Activated CD8-positive, alpha-beta memory T cell treated with anti-CD3 and anti-CD28 coated beads, Interleukin-2, amount 50 U/mL, for 24 hours (primary cell): ENCODE results near the gene HSD17B12.

ENCODE experiments used
- DNase-seq: peaks from one replicate; pipeline ENCODE4 v3.0.0-alpha.2; 2020; ENCODE audit errors: extremely low read depth

Gene HSD17B12

DNA sequence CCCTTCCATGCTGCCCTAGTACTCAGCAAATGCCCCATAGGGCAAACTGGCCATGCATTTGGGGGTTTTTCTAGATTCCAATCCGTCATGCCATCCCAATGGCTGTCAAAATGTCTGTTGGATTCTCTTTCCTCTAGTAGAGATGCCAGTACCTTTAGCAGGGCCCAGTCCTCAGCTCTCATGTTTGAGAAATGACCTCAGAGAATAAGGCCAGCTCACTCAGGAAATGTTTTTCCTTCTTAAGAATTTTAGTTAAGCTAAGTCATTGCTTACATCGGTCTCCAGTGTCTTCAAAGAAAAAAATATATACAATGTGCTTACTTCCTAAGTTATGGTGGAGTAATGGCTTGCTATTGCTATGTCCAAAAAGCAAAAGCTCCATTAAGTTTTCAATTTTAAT lies 186.0 kb downstream of the HSD17B12 start:
- DNase-seq, result no peak

DNA sequence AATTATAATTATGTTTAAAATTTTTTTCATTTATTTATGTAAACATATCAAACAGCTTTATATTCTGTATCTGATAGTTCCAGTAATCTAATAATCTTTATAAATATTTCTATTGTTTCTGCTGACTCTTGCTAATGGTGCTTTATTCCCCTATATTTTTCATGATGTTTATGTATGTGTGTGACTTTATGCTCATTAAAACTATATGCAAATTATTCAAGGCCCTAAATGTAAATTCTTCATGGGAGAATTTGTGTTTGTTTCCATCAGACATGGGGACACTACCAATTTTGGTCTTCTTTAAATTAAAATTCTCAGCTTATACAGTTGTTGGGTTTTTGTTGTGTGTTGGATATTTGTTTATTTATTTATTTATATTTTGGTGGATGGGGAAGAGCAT lies 186.4 kb downstream of the HSD17B12 start:
- no peak for DNase-seq

DNA sequence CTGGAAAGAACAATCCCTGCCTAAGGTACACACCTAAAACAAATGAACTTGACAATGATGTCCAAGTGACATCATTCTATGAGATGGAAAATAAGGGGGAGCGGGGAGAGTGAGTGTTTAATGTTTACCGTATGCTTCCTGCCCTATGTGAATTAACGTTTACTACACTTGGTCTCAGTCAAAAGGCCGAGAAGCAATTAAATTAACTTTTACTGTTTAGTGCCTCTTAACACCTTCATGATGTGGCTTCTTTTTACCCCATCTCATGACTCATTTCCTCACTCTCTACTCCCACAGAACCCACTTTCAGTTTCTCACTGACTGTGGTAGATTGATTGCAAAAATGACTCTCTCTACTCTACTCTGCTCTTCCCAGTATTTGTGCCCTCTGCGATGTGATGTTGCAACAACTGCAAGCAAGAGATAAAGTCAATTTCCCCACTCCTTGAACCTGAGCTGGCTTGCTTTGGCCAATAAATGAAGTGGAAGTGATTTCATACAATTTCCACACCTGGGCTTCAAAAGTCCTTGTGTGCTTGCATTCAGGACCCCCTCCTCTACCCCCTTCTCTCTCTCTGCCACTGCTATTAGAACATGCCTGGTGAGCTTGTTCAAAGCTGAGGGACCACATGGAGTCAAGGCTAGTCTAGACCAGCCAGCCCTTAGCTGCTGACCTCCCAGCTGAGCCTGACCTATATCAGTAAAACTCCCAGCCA lies 188.5 kb downstream of the HSD17B12 start:
- no peak for DNase-seq

DNA sequence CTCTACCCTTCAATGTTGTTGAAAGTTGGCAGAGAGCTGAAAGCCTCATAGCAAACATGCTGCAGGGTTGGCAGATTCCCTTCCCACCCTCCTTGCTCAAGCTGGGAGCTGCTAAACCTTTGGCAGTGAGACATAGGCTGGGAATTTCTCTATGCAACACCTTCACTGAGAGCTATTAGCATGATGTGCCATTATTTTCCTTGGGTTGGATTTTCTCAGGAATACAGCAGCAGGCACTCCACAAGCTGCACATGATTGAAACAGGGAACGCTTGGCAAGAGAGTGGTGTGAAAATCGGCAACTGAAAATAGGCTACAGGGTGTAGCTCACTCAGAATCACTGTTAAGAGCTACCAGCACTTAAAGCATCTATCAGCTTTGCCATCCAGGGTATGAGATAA lies 190.5 kb downstream of the HSD17B12 start:
- no peak for DNase-seq

DNA sequence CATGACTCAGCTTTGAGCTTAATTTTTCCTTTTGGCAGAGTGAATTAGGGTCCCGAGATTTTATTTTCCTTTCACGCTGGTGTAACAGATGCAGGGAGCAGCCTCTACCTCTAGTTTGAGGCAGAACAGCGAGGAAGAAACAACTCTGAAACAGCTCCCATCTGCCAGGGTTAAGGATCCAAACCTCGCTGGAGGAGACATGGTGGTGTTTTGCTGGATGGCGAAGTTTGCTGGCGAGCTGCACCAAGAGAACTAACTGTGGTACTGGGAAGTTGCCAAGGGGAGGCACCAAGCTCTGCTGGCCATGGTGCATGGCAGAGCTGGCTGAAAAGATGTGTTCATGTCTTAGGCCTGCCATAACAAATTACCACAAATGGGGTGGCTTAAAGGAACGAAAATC lies 192.5 kb downstream of the HSD17B12 start:
- no peak for DNase-seq

DNA sequence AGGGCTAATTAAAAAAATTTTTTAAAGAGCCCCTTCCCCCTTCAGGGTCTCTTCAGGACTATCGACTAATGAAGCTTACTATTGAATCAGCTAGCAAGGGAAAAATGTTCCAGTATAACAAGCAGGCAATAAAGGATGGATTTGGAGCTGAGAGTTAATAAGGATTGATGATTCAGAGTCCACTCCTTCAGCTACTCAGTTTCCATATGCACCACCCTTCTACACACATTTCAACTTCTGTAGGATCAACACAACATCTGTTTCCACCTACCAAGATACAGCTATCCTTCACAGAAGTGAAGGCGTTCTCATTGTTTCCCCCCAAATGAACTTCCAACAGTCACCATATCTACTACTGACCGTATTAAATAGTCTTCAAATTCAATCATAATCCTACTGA lies 193.5 kb downstream of the HSD17B12 start:
- no peak for DNase-seq

DNA sequence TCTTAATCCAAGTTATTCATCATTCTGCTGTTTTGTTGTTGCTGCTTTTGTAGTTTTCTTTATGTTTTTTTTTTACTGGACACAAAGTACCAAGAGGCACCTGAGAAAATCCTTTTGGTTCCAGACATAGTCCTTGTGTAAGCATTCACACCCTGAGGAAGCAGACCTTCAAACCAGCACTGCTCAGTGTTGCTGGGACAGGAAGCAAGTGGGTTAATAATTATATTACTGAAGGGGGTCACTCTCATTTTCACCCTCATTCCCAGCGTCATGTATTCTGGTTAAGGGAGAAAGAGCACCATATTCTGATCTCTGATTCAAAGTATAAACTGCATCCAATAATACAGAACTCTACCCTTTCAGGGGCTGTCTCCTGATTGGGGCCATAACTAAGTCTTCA lies 194.2 kb downstream of the HSD17B12 start:
- no peak for DNase-seq

DNA sequence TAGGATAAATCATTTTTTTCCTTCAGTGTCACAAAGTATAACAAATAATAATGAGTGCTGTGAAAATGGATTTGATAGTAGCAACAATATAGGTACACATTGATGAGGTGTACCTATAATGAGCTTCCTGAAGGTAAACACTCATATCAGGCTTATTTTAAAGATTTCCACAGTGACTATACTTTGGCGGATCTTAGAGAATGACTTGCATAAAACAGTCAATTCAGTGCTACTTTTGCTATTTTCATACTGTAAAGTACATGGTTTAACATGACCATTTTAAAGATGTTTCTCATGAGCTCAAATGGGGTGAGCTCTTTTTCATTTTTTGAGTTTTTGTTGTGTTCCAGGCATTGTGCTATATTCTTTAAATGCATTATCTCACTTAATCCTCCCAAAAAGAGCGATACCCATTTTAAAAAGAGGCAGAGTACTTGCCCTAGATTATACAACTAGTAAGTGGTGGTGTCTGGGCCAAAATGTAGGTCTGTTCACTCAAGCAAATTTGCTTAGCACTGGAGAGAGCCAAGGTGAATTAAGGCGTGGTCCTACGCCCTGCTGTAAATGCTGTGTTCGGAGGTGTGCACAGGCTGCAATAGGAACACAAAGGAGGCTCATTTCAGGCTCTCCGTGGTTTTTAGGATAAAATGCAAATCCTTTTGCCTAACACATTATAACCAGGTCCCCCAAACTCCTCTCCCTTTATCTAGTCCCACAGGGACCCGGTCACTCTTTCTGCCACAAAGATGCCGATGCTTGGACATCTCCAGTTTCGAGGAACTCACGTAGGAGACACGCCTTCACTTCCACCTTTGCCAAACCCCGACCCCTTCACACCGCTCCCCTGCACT lies 199.5 kb downstream of the HSD17B12 start:
- DNase-seq, result no peak

DNA sequence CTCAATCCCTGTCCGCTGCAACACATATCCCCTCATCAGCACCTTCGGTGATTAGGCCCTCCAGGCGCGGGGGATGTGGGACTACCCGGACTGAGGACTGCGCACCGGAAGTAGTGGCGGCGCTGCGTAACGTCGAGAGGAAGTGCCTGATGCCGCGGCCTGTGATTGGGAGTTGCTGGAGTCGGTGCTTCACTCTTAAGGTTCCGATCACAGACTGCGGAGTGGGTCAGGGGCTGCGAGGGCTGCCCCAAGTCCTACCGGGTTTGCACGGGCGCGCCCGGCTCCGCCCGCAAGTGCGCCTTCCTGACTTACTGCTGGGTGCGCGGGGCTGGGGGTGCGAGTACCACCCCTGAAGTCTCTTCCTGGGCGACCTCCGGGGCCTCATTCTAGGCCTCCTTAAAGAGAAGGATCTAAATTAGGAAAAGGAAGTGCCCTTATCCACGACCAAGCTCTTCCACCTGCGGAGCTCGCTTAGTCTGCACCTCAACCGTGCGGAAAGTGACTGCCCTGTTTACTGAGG lies 200.2 kb downstream of the HSD17B12 start, which contains the start of gene ALKBH3:
Gene ALKBH3 (plus strand): TSS at position 192 of the 520 bp plus-strand sequence. CDS start 1,822 bp downstream, outside the sequence.
- DNase-seq, result peak; percentile 82

DNA sequence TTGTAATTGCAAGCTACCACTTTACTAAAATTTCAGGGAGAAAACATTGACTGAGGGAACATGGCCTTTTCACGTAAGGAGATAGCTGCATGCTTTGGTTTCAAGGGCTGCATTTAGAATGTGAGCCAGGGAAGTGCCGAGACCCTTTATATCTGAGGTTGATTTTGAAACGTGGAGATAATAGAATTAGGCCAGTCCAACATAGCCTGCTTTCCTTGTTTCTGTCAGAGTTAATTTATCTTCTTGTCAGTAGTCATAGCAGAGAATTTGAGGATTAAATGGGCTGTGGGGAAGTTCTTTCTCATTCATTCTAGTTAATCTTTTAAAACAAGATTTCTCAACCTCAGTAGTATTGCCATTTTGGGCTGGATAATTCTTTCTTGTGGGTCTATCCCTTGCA lies 212.3 kb downstream of the HSD17B12 start:
- DNase-seq, result no peak

DNA sequence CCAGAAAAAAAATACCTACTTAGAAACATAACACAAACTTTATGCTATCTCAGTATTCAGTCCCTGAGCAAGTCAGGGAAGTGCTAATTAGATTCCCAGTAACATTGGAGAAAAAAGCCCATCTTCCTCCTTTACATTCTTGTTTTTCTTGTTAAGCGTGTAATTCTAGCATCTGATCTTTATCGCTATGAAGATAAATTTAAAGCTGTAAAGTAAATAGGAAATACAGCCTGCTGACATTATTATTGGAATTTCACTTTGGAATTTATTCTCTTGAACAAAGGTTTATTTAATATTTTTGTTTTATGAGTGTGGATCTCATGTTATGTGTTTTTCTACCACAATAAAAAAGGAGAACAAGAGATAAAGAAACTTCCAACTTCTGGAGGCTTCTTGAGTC lies 214.0 kb downstream of the HSD17B12 start:
- DNase-seq, result no peak

DNA sequence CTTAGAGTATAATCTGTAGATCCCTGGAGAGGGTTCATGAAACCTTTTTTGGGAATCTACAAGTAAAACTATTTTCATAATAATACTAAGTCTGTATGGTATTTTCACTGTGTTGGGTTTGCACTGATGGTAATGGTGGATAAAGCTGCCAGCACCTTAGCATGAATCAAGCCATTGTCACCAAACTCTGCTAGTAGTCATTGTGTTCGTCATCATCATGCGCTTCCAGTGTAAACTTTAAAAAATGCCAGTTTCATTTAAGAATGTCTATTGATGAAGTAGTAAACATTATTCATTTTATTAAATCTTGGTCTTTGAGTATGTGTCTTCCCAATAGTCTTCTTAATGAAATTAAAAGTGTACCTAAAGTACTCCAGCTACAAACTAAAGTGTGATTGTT lies 215.1 kb downstream of the HSD17B12 start:
- DNase-seq, result no peak

DNA sequence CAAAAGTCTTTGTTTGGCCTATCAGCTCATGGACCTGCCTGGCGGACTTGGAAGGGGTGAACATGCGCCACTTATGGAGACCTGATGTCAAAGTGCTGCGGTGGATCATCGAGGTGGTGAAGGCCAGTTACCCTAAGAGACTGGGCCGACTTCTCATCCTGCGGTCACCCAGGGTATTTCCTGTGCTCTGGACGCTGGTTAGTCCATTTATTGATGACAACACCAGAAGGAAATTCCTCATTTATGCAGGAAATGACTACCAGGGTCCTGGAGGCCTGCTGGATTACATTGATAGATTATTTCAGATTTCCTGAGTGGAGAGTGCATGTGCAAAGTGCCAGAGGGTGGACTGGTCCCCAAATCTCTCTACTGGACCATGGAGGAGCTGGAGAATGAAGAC lies 218.0 kb downstream of the HSD17B12 start:
- DNase-seq, result no peak

DNA sequence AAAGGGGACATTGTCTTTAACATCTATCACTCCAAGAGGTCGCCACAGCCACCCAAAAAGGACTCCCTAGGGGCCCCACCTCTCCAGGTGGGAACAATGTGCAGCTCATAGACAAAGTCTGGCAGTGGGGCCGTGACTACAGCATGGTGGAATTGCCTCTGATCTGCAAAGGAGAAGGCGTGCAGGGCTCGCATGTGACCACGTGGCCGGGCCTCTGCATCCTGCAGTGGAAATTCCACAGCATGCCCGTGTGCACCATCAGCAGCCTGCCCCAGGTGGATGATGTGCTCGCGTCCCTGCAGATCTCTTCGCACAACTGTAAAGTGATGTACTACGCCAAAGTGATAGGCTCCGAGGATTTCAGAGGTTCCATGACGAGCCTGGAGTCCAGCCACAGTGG lies 218.6 kb downstream of the HSD17B12 start:
- DNase-seq, result no peak

DNA sequence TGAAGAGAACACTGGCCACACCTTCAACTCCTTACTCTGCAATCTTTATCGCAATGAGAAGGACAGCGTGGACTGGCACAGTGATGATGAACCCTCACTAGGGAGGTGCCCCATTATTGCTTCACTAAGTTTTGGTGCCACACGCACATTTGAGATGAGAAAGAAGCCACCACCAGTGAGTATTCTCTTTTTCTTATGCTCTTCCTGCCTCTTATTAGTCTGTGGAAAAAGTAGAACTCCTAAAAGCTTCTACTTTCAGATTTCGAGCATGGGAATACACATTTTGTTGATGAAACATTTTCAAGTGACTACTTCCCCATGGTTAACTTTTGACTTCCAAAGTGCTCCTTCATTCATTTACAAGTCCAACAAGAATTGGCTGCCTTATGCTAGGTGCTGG lies 221.0 kb downstream of the HSD17B12 start:
- no peak for DNase-seq

DNA sequence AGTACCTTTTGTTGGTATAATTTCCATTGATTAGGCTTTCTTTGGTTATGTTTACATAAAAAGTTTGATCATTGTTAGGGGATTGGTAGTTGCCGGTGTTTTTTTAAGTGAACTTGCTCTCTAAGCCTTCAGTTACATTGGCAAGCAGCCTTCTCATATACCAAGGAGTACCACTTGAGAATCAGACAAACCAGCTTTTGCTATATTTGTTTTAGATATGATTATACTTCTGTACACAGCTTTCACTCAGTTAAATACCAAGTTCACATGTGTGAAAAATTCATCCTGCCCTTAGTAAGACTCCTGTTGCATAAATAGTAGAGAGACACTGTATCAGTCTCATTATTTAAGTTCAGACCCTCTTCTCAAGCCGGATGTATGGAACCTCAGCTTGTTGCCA lies 222.5 kb downstream of the HSD17B12 start:
- DNase-seq, result no peak

DNA sequence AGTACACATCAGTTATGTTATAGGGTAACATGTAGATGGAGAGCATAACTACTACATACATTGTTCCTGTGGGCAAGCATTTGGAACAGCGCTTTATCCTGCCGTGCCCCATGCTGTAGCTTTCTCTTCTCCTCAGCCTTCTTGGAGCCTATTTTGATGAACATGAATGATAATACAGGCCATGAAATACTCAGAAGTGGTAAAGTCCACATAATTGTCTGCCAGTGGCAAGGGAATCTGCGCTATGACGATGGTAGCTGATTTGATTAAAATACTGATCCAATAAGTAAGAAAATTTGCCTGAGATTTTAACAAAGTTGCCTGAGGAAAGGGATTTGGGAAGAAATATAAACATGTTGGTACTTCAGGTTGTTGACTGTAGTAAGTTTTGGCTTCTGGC lies 223.4 kb downstream of the HSD17B12 start:
- DNase-seq, result no peak

DNA sequence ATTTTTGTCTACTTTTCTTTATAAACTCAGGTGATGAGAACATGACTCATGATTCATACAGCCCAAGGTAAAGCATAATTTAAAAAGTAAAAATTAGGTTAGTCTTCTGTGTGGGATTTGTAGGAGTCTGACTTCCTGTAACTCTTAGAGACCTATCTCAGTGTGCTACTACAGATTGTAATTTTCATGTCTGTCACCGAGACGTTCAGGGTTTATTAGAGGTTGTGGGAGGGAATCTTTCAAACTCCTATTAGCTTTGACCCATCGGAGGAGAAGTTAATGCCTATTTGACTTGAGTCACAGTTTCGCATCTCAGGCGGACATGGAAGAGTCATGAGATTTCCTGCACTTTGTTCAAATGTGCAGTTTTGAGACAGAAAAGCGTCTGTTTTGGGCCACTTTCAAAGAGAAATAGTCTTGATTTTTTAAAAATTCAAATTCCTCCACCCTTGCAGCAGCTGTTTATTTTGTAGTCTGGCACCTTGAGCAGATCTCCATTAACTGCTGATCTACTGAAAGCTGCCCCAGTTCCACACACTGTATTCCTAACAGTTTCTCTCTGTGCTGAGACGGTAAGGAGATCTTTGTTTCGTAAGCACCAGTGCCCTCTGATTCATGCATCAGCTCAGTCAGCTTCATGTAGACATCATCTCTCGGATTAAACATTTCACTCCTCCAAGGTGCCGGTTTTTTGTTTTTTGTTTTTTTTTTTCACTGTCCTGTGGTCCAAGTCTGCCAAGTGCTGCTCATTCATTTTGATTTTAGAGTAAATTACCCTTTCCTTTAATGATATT lies 224.4 kb downstream of the HSD17B12 start:
- no peak for DNase-seq

DNA sequence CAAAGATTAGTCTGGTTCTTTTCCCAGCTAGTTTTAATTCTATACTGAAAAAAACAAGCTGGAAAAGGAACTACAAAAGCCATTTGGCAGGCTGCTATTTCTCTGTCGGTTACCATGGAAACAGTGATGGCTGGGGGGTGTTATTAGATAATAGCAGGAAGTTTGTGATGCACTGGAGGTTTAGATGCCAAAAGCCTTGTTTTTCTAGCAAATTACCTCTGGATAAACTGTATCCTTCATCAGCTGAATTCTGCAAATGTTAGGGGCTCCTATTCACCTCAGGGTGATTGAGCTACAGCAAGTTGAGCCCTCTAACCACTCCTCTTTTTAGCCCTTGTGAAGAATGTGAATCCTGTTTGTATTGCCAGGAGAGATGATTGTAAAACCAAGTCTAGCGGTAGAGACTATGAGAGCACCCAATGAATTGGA lies 225.3 kb downstream of the HSD17B12 start:
- no peak for DNase-seq
